Measurements from ENCODE around the gene CPXM2.

Gene CPXM2

GRCh38 chr10:123726836-123727235, 164.8 kb downstream of the CPXM2 start:
- no peak for DNase-seq

DNA sequence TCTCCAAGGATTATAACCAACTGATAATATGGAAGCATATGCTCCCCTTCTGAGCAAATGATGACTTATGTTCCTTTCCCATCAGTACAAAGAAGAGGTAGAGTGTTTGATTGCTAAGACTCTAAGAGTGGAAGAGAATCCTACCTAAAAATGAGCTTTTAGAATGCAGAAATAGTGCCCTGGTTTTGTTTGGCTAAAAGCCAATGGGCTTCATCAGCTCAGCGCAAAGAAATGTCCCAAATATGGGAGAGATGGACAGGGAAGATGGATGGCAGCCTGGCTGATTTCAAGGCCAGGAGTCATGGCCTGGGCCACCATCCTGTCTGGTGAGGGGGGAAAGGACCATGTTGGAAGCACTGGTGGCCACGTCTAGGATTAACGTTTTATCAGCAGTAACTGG, 165.2 kb downstream of the CPXM2 start:
- DNase-seq, result no peak

DNA sequence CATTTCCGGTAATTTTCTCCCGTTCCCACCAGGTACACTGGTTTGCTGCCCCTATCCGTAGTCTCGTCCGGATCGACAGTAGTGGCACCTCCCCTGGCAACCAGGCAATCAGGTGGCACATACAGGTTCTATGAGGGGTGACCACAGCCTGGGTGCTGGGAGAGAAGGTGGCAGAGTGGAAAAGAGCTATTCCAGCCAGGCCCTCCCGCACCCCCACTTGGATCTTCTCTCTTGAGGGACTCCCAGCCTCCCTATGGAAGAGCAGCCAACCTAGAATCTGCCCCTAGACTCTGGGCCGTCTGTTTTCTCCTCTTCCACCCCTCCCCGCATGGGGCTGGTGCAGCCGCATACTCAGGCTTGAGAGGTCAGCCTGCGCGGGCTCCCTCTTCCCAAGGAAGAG, 166.9 kb downstream of the CPXM2 start:
- DNase-seq, result no peak

DNA sequence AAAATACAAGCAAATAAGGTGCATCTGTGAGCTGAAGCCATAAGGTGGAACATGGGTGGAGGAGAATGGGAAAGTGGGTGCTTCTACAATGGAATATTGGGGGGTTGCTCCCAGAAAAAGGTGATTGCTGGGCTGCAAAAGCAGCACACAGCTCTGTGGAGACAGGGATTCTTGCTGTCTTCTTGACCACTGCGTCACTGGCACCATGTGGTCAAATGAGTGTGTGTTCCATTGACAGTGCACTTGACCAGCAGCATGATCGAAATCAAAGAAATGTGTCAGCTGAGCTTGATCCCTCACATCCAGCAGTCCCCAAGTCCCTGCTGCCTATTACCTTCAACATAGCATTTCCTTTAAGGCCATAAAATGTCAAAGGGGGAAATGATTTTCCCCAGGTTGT, 169.3 kb downstream of the CPXM2 start:
- DNase-seq, result no peak

DNA sequence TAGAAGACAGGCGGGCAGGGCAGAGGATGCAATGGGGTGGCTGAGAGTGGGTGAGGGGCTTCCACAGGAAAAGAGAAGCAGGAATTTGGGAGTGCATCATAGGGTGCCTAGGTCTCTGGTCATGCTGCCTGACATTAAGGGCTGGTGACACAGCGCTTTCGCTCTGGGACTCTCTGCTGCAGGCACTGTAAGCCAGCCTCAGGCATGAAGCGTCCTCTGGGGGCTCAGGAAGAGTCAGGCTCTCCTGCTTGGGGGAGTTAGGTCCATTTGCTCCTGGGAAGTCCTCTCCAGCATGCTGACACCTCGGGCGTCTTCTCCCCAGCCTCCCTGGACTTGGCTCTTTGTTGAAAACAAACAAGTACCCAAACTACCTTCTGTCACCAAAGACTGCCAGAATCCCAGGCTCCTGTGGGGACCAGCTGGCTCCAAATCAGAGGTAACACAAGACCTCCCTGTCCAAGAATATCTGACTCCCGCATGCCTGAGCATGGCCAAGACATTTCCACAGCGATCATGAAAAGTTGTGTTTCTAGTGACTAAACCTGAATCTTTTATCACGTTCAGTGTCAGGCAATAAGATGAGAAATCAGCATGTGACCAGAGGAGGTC, 170.1 kb downstream of the CPXM2 start:
- no peak for DNase-seq

- DNase-seq, result no peak
Observed at GRCh38 chr10:123720536-123720935, 171.1 kb downstream of the CPXM2 start.

GRCh38 chr10:123718544-123719060, 173.0 kb downstream of the CPXM2 start:
- DNase-seq, result no peak

- no peak for DNase-seq
Observed at GRCh38 chr10:123717336-123717735, 174.3 kb downstream of the CPXM2 start.

- no peak for DNase-seq
Observed at GRCh38 chr10:123715546-123715945, 176.1 kb downstream of the CPXM2 start.

DNA sequence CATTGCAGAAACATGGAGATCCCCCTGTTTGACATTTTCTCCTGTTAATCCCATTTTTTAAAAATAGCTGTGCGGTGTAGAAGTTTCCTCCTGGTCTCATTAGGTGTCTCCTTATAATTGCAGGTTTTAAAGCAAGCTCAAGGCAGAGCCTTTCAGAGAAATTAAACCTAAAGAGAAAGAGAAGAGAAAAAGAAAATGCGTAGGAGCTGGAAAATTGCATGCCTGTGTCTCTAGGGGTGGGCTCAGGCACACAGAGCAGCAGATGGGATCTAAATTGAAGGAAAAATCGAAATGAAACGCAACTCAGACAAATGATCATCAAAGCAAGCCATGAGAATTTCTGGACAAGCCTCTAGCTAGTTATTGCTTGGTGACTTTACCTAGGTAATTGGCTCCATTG, 185.4 kb downstream of the CPXM2 start:
- no peak for DNase-seq

- DNase-seq, result no peak
Observed at GRCh38 chr10:123704812-123705211, 186.8 kb downstream of the CPXM2 start.

GRCh38 chr10:123704076-123704475, 187.5 kb downstream of the CPXM2 start:
- no peak for DNase-seq

DNA sequence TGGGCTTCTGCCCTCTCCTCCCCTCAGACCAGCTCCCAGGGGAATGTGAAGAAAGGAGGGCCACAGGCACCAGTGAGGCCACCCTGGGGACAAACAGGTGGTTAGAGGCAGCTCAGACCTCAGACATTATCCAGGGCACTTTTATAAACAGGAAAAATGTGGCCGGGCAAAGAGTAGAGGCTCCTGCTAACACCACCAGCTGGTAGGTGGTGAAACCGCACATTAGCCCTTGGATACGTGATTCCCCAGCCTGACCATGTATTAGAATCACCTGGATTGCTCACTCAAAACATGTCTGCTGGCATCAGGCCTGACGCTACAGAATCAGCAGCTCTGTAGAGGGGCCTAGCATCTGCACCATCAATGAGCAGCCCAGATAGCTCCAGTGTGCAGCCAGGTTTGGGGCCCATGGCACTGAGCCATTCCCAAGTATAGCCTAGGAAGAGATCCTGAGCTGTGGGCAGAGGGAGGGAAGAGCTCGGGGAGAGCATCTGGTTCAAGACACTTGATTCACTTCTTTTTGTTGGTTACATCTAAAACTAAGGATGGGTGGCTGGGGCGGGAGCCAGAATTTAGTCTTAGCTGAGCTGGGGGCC, 188.3 kb downstream of the CPXM2 start:
- DNase-seq, result no peak

Measured in activated CD4-positive, alpha-beta T cell treated with anti-CD3 and anti-CD28 coated beads, Interleukin-10, Interleukin-2, amounts not matched to agents 100 ng/mL and 50 ng/mL, durations not matched to agents 16 hours and 8 hours (primary cell).